IPS-18c (cell line): Measurements from ENCODE around the gene GPR85.

Experiments
- H3K4me3 ChIP-seq: 2 replicates; pipeline ENCODE4 v1.7.0; 2013; ENCODE audit warnings: low read depth, mild to moderate bottlenecking, low read length, moderate library complexity; ENCODE audit not compliant: insufficient read depth
- H3K9me3 ChIP-seq: one replicate; pipeline ENCODE4 v1.6.1; 2013; ENCODE audit warnings: mild to moderate bottlenecking, low read length, moderate library complexity; ENCODE audit not compliant: control insufficient read depth, insufficient read depth

The GPR85 gene

GRCh38 chr7:113033959-113034358 is 52.7 kb downstream of the GPR85 start:
- H3K4me3 ChIP-seq: no peak overlapping the region
- no peaks in the 10 kb centered on the region for H3K9me3 ChIP-seq
